T-helper 1 cell treated with Interleukin-12 subunit alpha and Interleukin-12 subunit beta and Interleukin-4 antibody, amounts not matched to agents 30 μg/mL and 1 μg/mL, for 36 hours (primary cell): ENCODE measurements around the gene C12orf75.
A peak's percentile ranks its signal among the peaks of the same experiment; 100 is the strongest.
"Not testable (repeated sequence)": the region's sequence is repeated elsewhere in the genome, so short reads cannot be mapped to it uniquely, and the experiment has no call there.

Experiments
- H3K27ac Mint-ChIP-seq: one replicate; pipeline ENCODE4 v1.8.0; 2021; ENCODE audit warnings: mild to moderate bottlenecking, mixed read lengths
- H3K27me3 Mint-ChIP-seq: one replicate; pipeline ENCODE4 v1.8.0; 2021; ENCODE audit warnings: low read depth, mixed read lengths
- H3K36me3 Mint-ChIP-seq: one replicate; pipeline ENCODE4 v1.8.0; 2021; ENCODE audit warnings: low read depth, mixed read lengths
- H3K4me1 Mint-ChIP-seq: one replicate; pipeline ENCODE4 v1.8.0; 2021; ENCODE audit warnings: low read depth, mixed read lengths
- H3K4me3 Mint-ChIP-seq: one replicate; pipeline ENCODE4 v1.8.0; 2021; ENCODE audit warnings: mild to moderate bottlenecking, moderate library complexity, mixed read lengths
- H3K9me3 Mint-ChIP-seq: one replicate; pipeline ENCODE4 v1.8.0; 2021; ENCODE audit warnings: mixed read lengths

The C12orf75 gene

DNA sequence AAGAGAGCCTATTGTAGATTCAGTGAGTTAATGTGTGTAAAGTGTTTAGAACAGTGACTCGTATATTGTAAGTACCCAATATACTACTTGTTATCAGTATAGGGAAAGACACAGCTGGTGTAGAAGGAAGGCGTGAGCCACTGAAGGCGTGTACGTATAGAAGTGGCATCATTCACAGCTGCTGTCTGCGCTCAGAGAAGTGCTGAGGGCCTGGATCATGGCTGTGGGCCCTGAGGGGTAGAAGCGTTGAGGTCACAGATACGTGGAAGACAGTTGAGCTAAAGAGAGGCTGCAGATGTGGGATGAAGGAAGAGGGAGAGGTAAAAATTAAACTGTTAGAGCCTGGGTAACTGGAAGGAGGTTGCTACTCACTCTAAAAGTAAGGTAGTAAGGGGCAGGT lies 5.9 kb downstream of the C12orf75 start:
- H3K4me1 Mint-ChIP-seq: peaks cover 54% of the 10 kb centered on the region

DNA sequence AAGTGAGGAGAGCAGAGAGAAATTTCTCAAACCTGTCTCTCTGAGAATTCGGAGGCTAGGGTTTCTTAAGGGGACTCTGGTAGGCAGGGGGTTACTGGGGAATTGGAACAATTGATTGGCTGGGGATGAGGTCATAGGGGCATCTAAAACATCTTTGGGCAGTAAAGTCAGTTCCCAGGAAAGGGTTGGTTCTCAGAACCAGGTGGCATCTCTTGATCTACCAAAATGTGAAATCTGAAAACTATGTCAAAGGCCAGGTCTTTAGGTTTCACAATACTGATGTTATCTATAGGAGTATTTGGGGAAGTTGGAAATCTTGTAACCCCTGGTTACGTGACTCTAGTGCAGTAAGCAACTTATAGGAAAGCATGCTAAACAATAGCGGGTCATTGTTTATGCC lies 6.9 kb downstream of the C12orf75 start:
- Mint-ChIP-seq H3K9me3 (peaks cover 23% of the 10 kb centered on the region), H3K36me3 (peaks cover 59% of the 10 kb centered on the region), H3K4me1 (peaks cover 49% of the 10 kb centered on the region), H3K27me3 (no peaks in the 10 kb centered on the region), H3K4me3 (no peak overlapping the region), H3K27ac (peak overlapping the region; percentile 5)

More for the DNA sequence above, 5.9 kb downstream of the C12orf75 start:
- H3K27me3 Mint-ChIP-seq: no peaks in the 10 kb centered on the region
- no peak overlapping the region for H3K4me3 Mint-ChIP-seq
- peaks cover 49% of the 10 kb centered on the region for H3K36me3 Mint-ChIP-seq
- peaks cover 16% of the 10 kb centered on the region for H3K9me3 Mint-ChIP-seq
- H3K27ac Mint-ChIP-seq: peak overlapping the region; percentile 28

DNA sequence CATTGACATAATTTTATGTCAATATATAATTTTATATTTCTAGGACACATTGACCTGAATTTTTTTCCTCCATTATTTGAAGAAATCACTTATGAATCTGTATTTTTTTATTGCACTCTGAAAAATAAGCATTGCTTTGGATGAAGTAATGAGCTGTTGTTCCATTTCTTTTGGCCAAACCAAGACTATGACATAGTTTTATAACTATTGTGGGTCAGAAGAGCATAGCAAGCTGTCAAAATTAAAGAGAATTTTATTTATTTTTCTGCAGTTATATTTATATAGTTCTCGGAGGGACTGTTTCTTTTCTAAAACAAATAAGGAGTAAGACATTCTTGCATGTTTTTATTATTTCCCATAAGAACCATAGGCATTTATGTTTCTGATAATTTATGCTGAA lies 8.5 kb downstream of the C12orf75 start:
- H3K27me3 Mint-ChIP-seq: no peaks in the 10 kb centered on the region
- peaks cover 23% of the 10 kb centered on the region for H3K9me3 Mint-ChIP-seq
- no peak overlapping the region for H3K4me3 Mint-ChIP-seq
- no peak overlapping the region for H3K27ac Mint-ChIP-seq
- peaks cover 56% of the 10 kb centered on the region for H3K36me3 Mint-ChIP-seq
- H3K4me1 Mint-ChIP-seq: peaks cover 41% of the 10 kb centered on the region

DNA sequence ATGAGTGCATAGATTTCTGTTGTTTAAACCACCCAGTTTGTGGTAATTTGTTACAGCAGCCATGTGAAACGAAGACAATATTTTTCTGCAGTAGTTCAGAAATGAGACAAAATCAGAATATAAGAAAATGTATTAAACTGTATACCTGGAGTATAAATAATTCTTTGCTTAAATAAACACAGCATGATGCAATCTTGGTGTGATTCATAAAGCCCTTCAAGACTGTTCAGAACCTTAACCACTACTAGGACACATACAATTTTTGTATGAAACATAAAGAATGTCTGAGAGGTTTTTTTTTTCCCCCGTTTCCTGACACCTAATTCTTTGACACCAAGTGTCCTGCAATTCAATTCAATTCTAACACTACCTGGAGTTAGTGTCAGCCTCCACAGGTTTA lies 10.5 kb downstream of the C12orf75 start:
- H3K27ac Mint-ChIP-seq: no peak overlapping the region
- H3K27me3 Mint-ChIP-seq: no peaks in the 10 kb centered on the region
- peaks cover 23% of the 10 kb centered on the region for H3K4me1 Mint-ChIP-seq
- H3K4me3 Mint-ChIP-seq: no peak overlapping the region
- peaks cover 21% of the 10 kb centered on the region for H3K9me3 Mint-ChIP-seq
- H3K36me3 Mint-ChIP-seq: peaks cover 50% of the 10 kb centered on the region

DNA sequence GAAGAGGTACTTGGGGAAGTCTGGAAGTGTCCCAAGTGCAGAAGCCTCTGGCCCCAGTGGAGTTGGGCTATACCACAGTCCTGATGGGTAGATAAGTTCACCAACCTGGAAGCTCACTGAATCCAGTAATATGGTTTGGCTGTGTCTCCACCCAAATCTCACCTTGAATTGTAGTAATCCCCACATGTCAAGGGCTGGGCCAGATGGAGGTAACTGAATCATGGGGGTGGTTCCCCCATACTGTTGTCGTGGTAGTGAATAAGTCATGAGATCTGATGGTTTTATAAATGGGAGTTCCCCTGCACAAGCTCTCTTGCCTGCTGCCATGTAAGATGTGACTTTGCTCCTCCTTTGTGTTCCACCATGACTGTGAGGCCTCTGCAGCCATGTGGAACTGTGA lies 11.1 kb downstream of the C12orf75 start:
- not testable (repeated sequence) for H3K27ac Mint-ChIP-seq, H3K4me3 Mint-ChIP-seq, H3K27me3 Mint-ChIP-seq
- Mint-ChIP-seq H3K4me1 (peaks cover 19% of the 10 kb centered on the region), H3K9me3 (peaks cover 15% of the 10 kb centered on the region), H3K36me3 (peaks cover 46% of the 10 kb centered on the region)

DNA sequence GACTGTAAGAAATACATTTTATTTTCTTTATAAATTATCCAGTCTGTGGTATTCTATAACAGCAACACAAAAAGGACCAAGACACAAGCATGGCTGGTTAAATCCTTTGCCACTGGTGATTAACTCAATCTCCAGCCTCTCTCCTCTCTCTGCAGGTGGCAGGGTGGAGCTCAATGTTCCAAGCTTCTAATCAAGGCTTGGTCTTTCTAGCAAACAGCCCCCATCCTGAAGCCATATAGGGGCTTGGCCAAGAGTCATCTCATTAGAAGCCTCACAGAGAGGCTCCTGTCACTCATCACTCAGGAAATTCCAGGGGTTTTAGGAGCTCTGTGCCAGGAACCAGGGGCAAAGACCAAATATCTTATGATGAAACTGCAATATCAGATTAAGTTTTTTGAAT lies 12.0 kb downstream of the C12orf75 start:
- H3K4me3 Mint-ChIP-seq: no peak overlapping the region
- no peak overlapping the region for H3K27ac Mint-ChIP-seq
- H3K36me3 Mint-ChIP-seq: peaks cover 44% of the 10 kb centered on the region

DNA sequence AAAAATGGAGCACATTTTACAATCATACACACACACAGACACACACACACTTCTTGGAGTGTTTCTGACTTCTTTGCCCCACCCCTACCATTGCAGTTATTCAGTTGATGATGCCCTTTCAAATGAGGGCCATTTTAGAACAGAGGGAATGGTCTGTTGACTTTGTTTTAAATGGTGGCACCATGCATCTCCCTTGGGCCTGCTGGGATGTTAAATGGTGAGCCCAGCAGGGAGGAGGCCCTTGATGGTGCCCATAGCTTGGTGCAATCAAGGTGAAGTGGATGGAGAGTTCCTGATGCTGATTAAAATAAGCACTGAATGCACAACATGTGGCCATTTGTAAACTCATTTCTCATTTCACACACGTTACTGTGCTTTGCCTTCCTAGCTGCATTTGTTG lies 13.3 kb downstream of the C12orf75 start:
- Mint-ChIP-seq H3K36me3 (peaks cover 37% of the 10 kb centered on the region), H3K4me1 (peaks cover 17% of the 10 kb centered on the region), H3K4me3 (no peak overlapping the region), H3K27me3 (no peaks in the 10 kb centered on the region), H3K9me3 (peaks cover 15% of the 10 kb centered on the region), H3K27ac (no peak overlapping the region)

More for the DNA sequence above, 12.0 kb downstream of the C12orf75 start:
- Mint-ChIP-seq H3K4me1 (peaks cover 17% of the 10 kb centered on the region), H3K9me3 (peaks cover 15% of the 10 kb centered on the region), H3K27me3 (no peaks in the 10 kb centered on the region)

DNA sequence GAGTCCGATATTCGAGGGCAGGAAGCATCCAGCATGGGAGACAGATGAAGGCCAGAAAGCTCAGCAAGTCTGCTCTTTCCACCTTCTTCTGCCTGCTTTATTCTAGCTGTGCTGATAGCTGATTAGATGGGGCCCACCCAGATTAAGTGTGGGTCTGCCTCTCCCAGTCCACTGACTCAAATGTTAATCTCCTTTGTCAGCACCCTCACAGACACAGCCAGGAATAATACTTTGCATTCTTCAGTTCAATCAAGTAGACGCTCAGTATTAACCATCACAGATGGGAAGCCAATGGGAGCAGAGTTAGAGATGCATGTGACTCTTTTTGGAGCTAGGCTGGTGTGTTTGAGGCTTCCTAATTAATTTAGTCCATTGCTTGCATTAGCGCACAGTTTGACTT lies 17.0 kb downstream of the C12orf75 start:
- no peaks in the 10 kb centered on the region for H3K27me3 Mint-ChIP-seq
- no peak overlapping the region for H3K27ac Mint-ChIP-seq
- no peak overlapping the region for H3K4me3 Mint-ChIP-seq
- peaks cover 35% of the 10 kb centered on the region for H3K4me1 Mint-ChIP-seq
- H3K36me3 Mint-ChIP-seq: peaks cover 33% of the 10 kb centered on the region
- H3K9me3 Mint-ChIP-seq: no peaks in the 10 kb centered on the region

DNA sequence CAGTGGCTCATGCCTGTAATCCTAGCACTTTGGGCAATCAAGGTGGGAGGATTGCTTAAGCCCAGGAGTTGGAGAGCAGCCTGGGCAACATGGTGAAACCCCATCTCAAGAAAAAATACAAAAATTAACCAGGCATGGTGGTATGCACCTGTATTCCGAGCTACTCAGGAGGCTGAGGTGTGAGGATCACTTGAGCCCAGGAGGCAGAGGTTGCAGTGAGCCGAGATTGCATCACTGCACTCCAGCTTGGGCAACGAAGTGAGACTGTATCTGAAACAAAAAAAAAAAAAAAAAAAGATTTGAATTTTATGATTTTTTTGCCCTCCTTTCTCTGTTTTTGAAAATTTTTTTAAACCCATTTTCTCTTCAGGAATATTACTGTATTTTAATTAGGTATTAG lies 17.7 kb downstream of the C12orf75 start:
- Mint-ChIP-seq H3K27me3 (no peaks in the 10 kb centered on the region), H3K9me3 (no peaks in the 10 kb centered on the region), H3K27ac (no peak overlapping the region), H3K36me3 (peaks cover 30% of the 10 kb centered on the region), H3K4me1 (peaks cover 32% of the 10 kb centered on the region), H3K4me3 (no peak overlapping the region)

DNA sequence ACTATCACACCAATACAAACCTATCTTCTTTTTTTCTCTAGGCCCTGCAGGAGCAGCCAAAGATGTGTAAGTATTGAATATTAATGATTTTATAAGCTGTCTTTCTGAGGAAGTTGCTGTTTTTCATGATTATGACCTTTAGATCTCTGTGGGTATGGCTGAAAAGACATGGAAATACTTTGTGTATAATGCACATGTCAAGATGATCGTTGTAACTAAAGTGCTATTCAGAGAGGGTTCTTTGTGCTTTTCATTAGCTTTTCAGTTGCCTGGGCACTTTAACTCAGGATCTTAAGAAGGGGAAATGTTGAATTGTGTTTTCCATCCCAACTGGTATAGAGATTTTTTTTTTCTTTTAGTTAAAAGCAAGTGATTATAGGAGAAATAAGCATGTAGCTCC lies 18.1 kb downstream of the C12orf75 start:
- Mint-ChIP-seq H3K36me3 (peaks cover 33% of the 10 kb centered on the region), H3K9me3 (no peaks in the 10 kb centered on the region), H3K27me3 (no peaks in the 10 kb centered on the region), H3K4me1 (peaks cover 32% of the 10 kb centered on the region), H3K27ac (no peak overlapping the region), H3K4me3 (no peak overlapping the region)

DNA sequence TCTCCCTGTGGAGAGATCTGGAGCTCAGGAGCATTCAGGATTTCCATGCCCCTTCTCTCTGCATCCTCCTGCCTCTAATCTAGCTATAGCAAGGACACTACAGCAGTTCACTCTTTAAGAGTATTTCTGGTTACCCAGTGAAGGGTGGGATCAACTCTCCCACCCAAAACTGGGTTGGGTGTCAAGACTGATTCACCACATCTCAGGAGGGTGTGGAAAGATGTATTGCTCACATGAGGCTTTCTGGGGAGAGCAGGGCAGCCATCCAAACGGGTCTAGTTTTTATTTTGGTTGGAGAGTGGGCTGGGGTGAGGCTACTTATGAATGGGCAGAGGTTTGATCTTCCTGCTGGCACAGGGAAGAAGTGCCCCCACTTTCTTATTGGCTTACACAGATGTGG lies 18.6 kb downstream of the C12orf75 start:
- H3K4me1 Mint-ChIP-seq: peaks cover 32% of the 10 kb centered on the region
- no peaks in the 10 kb centered on the region for H3K9me3 Mint-ChIP-seq
- H3K36me3 Mint-ChIP-seq: peaks cover 31% of the 10 kb centered on the region
- H3K27me3 Mint-ChIP-seq: no peaks in the 10 kb centered on the region
- H3K4me3 Mint-ChIP-seq: no peak overlapping the region
- no peak overlapping the region for H3K27ac Mint-ChIP-seq

DNA sequence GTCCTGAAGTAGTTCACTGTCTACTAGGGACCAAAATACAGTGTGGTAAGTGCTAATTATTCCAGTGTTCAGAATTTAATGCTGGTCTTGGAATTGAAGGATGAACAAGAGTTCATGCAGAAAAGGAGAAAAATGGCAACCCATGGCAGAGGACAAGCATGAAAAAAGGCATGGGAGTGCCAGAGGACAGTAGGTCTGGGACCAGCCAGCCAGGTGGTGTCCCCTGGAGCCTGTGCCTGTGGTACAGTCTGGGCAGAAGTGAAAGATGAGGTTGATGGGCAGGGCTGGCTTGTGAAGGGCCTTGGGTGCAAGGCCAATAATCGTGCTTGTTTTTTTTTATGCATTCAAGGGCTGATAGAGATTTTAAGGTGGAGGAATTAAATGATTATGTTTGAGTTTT lies 21.0 kb downstream of the C12orf75 start:
- Mint-ChIP-seq H3K36me3 (peaks cover 34% of the 10 kb centered on the region), H3K27me3 (no peaks in the 10 kb centered on the region), H3K4me1 (peaks cover 40% of the 10 kb centered on the region), H3K4me3 (peak overlapping the region; percentile 1), H3K27ac (no peak overlapping the region), H3K9me3 (no peaks in the 10 kb centered on the region)

DNA sequence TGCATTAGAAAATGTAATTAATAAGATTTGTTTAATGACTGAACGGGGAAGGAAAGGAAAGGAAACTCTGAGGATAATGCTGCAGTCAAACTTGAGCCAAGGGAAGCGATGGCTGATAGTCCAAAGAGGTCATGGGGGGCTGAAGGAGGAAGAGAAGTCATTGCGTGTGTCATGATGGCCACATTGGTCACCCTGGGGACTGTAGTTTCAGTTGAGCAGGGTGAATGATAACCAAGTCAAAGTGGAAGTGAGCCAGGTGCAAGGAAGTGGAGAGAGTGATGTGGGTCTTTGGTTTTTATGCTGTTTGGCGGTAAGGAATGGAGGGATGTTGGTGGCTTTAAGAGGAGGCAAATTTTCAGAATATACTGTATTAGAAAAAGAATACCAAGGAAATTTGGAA lies 21.6 kb downstream of the C12orf75 start:
- H3K36me3 Mint-ChIP-seq: peaks cover 33% of the 10 kb centered on the region
- peaks cover 42% of the 10 kb centered on the region for H3K4me1 Mint-ChIP-seq
- H3K27ac Mint-ChIP-seq: no peak overlapping the region
- H3K4me3 Mint-ChIP-seq: peak overlapping the region; percentile 3
- no peaks in the 10 kb centered on the region for H3K9me3 Mint-ChIP-seq
- no peaks in the 10 kb centered on the region for H3K27me3 Mint-ChIP-seq

DNA sequence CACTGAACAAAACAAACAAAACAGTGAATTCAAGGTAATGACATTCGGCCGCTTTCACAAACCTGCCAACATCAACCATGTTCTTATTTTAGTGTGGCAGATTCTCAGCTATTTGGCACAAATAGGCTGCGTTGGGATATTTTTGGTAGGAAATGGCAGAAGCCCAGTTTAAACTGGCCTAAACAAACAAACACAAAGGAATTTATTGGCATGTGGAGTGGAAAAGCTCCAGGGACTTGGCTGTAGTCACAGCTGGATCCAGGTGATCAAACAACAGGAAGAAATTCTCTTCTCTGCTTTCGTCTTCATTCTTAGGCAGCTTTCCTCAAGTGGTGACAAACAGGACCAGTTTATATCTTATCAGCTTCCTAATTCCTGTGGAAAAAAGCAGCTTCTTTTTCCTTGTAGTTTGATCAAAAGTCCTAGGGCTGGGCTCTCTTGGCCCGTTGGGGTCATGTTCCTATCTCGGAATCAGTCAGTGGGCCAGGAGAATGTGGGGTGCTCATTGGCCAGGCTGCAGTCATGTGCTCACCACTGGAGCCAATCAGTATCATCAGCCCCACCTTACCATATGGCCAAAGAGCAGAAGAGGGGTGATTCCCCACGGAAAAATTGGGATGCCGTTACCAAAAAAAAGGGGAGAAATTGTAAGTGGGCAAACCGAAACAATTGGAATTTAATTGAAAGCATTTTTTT lies 22.6 kb downstream of the C12orf75 start:
- H3K9me3 Mint-ChIP-seq: no peaks in the 10 kb centered on the region
- H3K27ac Mint-ChIP-seq: no peak overlapping the region

DNA sequence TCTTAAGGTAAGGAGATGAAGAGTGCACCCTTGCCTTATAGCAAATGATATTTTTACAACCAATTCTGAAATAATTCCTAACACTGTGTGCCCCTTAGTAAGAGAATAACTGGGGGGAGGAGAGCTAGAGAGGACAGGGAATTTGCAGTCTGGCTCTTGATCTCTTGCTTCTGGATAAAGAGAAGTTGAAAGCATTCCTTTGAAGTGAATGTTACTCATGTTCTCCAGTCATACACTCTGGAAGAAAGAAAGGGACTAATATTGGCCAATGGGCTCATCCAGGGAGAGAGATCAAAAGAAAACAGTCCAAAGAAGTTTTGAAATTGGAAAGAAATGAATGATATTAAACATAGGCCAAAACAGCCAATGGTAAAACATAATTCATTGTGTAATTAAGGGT lies 25.3 kb downstream of the C12orf75 start:
- H3K36me3 Mint-ChIP-seq: peaks cover 34% of the 10 kb centered on the region
- no peaks in the 10 kb centered on the region for H3K27me3 Mint-ChIP-seq
- no peak overlapping the region for H3K4me3 Mint-ChIP-seq
- H3K27ac Mint-ChIP-seq: no peak overlapping the region
- H3K9me3 Mint-ChIP-seq: no peaks in the 10 kb centered on the region
- peaks cover 37% of the 10 kb centered on the region for H3K4me1 Mint-ChIP-seq

More for the DNA sequence above, 22.6 kb downstream of the C12orf75 start:
- H3K4me1 Mint-ChIP-seq: peaks cover 47% of the 10 kb centered on the region
- no peaks in the 10 kb centered on the region for H3K27me3 Mint-ChIP-seq
- H3K4me3 Mint-ChIP-seq: no peak overlapping the region
- H3K36me3 Mint-ChIP-seq: peaks cover 37% of the 10 kb centered on the region
